NCI-H187 (cell line): ENCODE measurements around the gene ARMC5.

Experiments
- DNase-seq, 2 experiments: peaks; one replicate each; lab custom pipeline; 2025; lab: John Stamatoyannopoulos, UW

ARMC5 gene

GRCh38 chr16:31460582-31461002 is 1.3 kb downstream of the ARMC5 start:
- DNase-seq, result no peak

GRCh38 chr16:31461201-31461920 is 2.1 kb downstream of the ARMC5 start:
- DNase-seq, result no peak

- DNase-seq, result no peak
These were observed 2.9 kb downstream of the ARMC5 start for GRCh38 chr16:31461921-31462804.

GRCh38 chr16:31464348-31464769 is 5.1 kb downstream of the ARMC5 start:
- no peak for DNase-seq

- DNase-seq, result no peak
These were observed 5.5 kb downstream of the ARMC5 start for GRCh38 chr16:31464781-31465260.

GRCh38 chr16:31465788-31466370 is 6.6 kb downstream of the ARMC5 start:
- DNase-seq, result no peak

- DNase-seq, result no peak
These were observed 7.1 kb downstream of the ARMC5 start for GRCh38 chr16:31466381-31466841.

- DNase-seq, result no peak
These were observed 8.0 kb downstream of the ARMC5 start for GRCh38 chr16:31467151-31467773.

GRCh38 chr16:31467858-31468257 is 8.6 kb downstream of the ARMC5 start:
- no peak for DNase-seq

GRCh38 chr16:31470615-31471014 is 11.3 kb downstream of the ARMC5 start:
- DNase-seq, result no peak

GRCh38 chr16:31471241-31471874 is 12.1 kb downstream of the ARMC5 start:
- no peak for DNase-seq

GRCh38 chr16:31471875-31472708 is 12.8 kb downstream of the ARMC5 start, which contains the start of gene TGFB1I1:
Gene TGFB1I1 (plus strand): TSS chr16:31472152. CDS start chr16:31472189, 37 bp downstream.
- no peak for DNase-seq

- no peak for DNase-seq
These were observed 13.5 kb downstream of the ARMC5 start for GRCh38 chr16:31472709-31473203.

GRCh38 chr16:31473264-31473984 is 14.1 kb downstream of the ARMC5 start:
- no peak for DNase-seq

- DNase-seq, result no peak
These were observed 14.9 kb downstream of the ARMC5 start for GRCh38 chr16:31474173-31474714.

GRCh38 chr16:31474773-31475738 is 15.8 kb downstream of the ARMC5 start:
- no peak for DNase-seq

GRCh38 chr16:31475946-31476302 is 16.6 kb downstream of the ARMC5 start:
- no peak for DNase-seq
